ENCODE data around the gene ABCC10. TPM values are rescaled to one million over a fixed set of nuclear protein-coding genes. Genes with fewer than 3 reads are reported as not detected.

Gene ABCC10
- total and polyA plus RNA-seq, 10 of the 15 experiments (the other 5 are each of a cell fraction or from before 2014, with no cell fraction given): 0.80 to 18.2 (median 6.4) TPM

DNA sequence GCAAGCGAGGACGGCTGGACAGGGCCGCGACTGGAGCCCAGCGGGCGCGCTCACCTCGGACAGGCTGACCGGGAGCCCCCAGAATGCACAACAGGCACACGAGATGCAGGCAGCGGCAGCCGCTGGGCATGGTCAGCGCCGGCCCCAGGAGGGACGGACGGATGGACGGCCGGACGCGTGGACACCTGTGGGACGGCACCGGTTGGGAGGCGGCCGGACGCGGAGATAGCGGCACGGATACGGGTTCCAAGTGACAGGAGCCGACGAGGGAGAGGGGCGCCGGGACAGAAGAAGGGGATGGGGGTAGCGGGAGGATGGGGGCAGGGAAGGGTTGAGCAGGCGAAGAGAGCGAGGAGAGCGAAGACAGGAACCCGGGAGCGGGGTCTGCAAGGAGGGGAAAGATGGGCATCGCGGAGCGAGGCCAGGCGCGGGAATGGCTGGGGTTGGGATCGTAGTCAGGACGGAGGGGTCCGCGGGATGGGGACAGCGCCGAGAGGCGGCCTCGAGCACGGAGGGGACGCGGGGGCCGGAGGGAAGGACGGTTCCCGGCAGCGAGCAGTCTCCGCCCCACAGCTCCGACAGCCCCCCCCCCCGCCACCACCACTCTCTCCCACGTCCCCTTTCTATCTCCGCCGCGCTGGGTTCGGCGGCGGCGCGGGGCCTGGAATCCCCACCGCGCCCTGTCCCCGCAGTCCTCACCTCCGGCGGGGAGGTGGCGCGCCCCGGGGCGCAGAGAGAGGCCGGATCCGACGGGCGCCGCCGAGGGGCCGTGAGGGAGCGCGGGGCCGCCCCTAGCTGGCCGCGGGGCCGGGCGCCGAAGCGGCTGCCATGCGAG, 27.6 kb downstream of the ABCC10 start (continued):
- TF ChIP-seq, protein P1, sequence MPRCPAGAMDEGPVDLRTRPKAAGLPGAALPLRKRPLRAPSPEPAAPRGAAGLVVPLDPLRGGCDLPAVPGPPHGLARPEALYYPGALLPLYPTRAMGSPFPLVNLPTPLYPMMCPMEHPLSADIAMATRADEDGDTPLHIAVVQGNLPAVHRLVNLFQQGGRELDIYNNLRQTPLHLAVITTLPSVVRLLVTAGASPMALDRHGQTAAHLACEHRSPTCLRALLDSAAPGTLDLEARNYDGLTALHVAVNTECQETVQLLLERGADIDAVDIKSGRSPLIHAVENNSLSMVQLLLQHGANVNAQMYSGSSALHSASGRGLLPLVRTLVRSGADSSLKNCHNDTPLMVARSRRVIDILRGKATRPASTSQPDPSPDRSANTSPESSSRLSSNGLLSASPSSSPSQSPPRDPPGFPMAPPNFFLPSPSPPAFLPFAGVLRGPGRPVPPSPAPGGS (IDR thresholded peaks at IDR 0.05; ENCODE audit: borderline replicate concordance, insufficient read depth, low read depth, low read length, poor library complexity, severe bottlenecking): peak; percentile 24
- TF ChIP-seq, protein P2, sequence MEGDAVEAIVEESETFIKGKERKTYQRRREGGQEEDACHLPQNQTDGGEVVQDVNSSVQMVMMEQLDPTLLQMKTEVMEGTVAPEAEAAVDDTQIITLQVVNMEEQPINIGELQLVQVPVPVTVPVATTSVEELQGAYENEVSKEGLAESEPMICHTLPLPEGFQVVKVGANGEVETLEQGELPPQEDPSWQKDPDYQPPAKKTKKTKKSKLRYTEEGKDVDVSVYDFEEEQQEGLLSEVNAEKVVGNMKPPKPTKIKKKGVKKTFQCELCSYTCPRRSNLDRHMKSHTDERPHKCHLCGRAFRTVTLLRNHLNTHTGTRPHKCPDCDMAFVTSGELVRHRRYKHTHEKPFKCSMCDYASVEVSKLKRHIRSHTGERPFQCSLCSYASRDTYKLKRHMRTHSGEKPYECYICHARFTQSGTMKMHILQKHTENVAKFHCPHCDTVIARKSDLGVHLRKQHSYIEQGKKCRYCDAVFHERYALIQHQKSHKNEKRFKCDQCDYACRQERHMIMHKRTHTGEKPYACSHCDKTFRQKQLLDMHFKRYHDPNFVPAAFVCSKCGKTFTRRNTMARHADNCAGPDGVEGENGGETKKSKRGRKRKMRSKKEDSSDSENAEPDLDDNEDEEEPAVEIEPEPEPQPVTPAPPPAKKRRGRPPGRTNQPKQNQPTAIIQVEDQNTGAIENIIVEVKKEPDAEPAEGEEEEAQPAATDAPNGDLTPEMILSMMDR (IDR thresholded peaks at IDR 0.05 in 2 of 3, conservative IDR thresholded peaks at IDR 0.05 in 1 of 3; ENCODE audit: control insufficient read depth in 2 of 3, extremely low read depth in 1 of 3, insufficient read depth in 1 of 3, low read depth in 3 of 3, low read length in 3 of 3): no peak
- TF ChIP-seq GATAD2B (conservative IDR thresholded peaks at IDR 0.05; ENCODE audit: low read depth) (peak; percentile 57; the same call in 1 of the 2 replicates), HDAC2 (IDR thresholded peaks at IDR 0.05) (0 out of 2 replicates have a peak, but pooled peaks have one; percentile 5), POLR2A (IDR thresholded peaks at IDR 0.05; ENCODE audit: low read depth, low read length) (0 out of 2 replicates have a peak, but pooled peaks have one; percentile 38), KAT2A (conservative IDR thresholded peaks at IDR 0.05; ENCODE audit: control insufficient read depth, low read depth, low read length) (no peak), BMI1 (IDR thresholded peaks at IDR 0.05; ENCODE audit: borderline replicate concordance) (no peak), BCL11A (IDR thresholded peaks at IDR 0.05; ENCODE audit: low read depth, low read length) (no peak), FOS (IDR thresholded peaks at IDR 0.05; ENCODE audit: borderline replicate concordance, extremely low read depth, insufficient read length) (no peak), HCFC1 (IDR thresholded peaks at IDR 0.05; ENCODE audit: low read length) (no peak), IKZF1 (conservative IDR thresholded peaks at IDR 0.05) (peak; percentile 41), SREBF1 (IDR thresholded peaks at IDR 0.05; ENCODE audit: low read length) (no peak), SMARCA5 (IDR thresholded peaks at IDR 0.05) (peak; percentile 53; the same call in 1 of the 2 replicates), ESRRA (IDR thresholded peaks at IDR 0.05; ENCODE audit: low read length) (no peak)
- TF ChIP-seq, protein P3, sequence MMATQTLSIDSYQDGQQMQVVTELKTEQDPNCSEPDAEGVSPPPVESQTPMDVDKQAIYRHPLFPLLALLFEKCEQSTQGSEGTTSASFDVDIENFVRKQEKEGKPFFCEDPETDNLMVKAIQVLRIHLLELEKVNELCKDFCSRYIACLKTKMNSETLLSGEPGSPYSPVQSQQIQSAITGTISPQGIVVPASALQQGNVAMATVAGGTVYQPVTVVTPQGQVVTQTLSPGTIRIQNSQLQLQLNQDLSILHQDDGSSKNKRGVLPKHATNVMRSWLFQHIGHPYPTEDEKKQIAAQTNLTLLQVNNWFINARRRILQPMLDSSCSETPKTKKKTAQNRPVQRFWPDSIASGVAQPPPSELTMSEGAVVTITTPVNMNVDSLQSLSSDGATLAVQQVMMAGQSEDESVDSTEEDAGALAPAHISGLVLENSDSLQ (IDR thresholded peaks at IDR 0.05): no peak
- TF ChIP-seq, protein P4, sequence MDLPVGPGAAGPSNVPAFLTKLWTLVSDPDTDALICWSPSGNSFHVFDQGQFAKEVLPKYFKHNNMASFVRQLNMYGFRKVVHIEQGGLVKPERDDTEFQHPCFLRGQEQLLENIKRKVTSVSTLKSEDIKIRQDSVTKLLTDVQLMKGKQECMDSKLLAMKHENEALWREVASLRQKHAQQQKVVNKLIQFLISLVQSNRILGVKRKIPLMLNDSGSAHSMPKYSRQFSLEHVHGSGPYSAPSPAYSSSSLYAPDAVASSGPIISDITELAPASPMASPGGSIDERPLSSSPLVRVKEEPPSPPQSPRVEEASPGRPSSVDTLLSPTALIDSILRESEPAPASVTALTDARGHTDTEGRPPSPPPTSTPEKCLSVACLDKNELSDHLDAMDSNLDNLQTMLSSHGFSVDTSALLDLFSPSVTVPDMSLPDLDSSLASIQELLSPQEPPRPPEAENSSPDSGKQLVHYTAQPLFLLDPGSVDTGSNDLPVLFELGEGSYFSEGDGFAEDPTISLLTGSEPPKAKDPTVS (IDR thresholded peaks at IDR 0.05; ENCODE audit: low read depth, low read length): no peak
- TF ChIP-seq, protein P5, sequence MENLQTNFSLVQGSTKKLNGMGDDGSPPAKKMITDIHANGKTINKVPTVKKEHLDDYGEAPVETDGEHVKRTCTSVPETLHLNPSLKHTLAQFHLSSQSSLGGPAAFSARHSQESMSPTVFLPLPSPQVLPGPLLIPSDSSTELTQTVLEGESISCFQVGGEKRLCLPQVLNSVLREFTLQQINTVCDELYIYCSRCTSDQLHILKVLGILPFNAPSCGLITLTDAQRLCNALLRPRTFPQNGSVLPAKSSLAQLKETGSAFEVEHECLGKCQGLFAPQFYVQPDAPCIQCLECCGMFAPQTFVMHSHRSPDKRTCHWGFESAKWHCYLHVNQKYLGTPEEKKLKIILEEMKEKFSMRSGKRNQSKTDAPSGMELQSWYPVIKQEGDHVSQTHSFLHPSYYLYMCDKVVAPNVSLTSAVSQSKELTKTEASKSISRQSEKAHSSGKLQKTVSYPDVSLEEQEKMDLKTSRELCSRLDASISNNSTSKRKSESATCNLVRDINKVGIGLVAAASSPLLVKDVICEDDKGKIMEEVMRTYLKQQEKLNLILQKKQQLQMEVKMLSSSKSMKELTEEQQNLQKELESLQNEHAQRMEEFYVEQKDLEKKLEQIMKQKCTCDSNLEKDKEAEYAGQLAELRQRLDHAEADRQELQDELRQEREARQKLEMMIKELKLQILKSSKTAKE (IDR thresholded peaks at IDR 0.05; ENCODE audit: low read depth, poor library complexity, severe bottlenecking): no peak
- TF ChIP-seq, protein P6, sequence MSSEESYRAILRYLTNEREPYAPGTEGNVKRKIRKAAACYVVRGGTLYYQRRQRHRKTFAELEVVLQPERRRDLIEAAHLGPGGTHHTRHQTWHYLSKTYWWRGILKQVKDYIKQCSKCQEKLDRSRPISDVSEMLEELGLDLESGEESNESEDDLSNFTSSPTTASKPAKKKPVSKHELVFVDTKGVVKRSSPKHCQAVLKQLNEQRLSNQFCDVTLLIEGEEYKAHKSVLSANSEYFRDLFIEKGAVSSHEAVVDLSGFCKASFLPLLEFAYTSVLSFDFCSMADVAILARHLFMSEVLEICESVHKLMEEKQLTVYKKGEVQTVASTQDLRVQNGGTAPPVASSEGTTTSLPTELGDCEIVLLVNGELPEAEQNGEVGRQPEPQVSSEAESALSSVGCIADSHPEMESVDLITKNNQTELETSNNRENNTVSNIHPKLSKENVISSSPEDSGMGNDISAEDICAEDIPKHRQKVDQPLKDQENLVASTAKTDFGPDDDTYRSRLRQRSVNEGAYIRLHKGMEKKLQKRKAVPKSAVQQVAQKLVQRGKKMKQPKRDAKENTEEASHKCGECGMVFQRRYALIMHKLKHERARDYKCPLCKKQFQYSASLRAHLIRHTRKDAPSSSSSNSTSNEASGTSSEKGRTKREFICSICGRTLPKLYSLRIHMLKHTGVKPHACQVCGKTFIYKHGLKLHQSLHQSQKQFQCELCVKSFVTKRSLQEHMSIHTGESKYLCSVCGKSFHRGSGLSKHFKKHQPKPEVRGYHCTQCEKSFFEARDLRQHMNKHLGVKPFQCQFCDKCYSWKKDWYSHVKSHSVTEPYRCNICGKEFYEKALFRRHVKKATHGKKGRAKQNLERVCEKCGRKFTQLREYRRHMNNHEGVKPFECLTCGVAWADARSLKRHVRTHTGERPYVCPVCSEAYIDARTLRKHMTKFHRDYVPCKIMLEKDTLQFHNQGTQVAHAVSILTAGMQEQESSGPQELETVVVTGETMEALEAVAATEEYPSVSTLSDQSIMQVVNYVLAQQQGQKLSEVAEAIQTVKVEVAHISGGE (CRISPR knock-in tag; IDR thresholded peaks at IDR 0.05): no peak

All from GM12878 (cell line).